Calu3 (cell line): Measurements from ENCODE around the gene CAND1. TPM values are rescaled to one million over a fixed set of nuclear protein-coding genes. Genes with fewer than 3 reads are reported as not detected.

Source experiments
- BruUV-seq: library from RNA; stranded (reverse); fragments of 400-500 nt; replicated peaks from 2 replicates; lab custom pipeline; 2021; lab: Mats Ljungman, UMichigan
- CTCF ChIA-PET: fragments of 300-600 bp; sonication (Branson Sonifier 250); formaldehyde crosslinking; loops from one replicate; lab custom pipeline; 2022; ENCODE audit warnings: antibody characterized with exemption; lab: Charles Lee
- DNase-seq: peaks from one replicate; pipeline ENCODE4 v3.0.0; 2022
- H3K27ac Mint-ChIP-seq: one replicate; pipeline ENCODE4 v1.8.0; 2022; ENCODE audit warnings: mixed read lengths; ENCODE audit not compliant: unreplicated experiment
- H3K27me3 Mint-ChIP-seq: one replicate; pipeline ENCODE4 v1.8.0; 2022; ENCODE audit warnings: mixed read lengths; ENCODE audit not compliant: unreplicated experiment
- H3K36me3 Mint-ChIP-seq: one replicate; pipeline ENCODE4 v1.8.0; 2022; ENCODE audit warnings: mild to moderate bottlenecking, moderate library complexity, mixed read lengths; ENCODE audit not compliant: insufficient read depth, unreplicated experiment
- H3K4me1 Mint-ChIP-seq: one replicate; pipeline ENCODE4 v1.8.0; 2022; ENCODE audit warnings: mild to moderate bottlenecking, low read depth, mixed read lengths; ENCODE audit not compliant: unreplicated experiment
- H3K4me3 Mint-ChIP-seq: one replicate; pipeline ENCODE4 v1.8.0; 2022; ENCODE audit warnings: mild to moderate bottlenecking, low read depth, moderate library complexity, mixed read lengths; ENCODE audit not compliant: unreplicated experiment
- H3K9me3 Mint-ChIP-seq: one replicate; pipeline ENCODE4 v1.8.0; 2022; ENCODE audit warnings: low read depth, mixed read lengths; ENCODE audit not compliant: unreplicated experiment
- intact Hi-C: fragments of 100-400 bp; cut with micrococcal nuclease; formaldehyde crosslinking; loops from one replicate; pipeline ENCODE4 v1.10.0; 2022; ENCODE audit not compliant: unreplicated experiment
- total RNA-seq: library from RNA; stranded (reverse); gene quantifications from 2 replicates; pipeline ENCODE4 v1.2.3, GENCODE V29; 2022
- TF ChIP-seq, protein P1 (sequence below): fragments of 200-600 bp; IDR thresholded peaks from one replicate; pipeline ENCODE4 v1.8.0; 2022; ENCODE audit warnings: antibody characterized with exemption; ENCODE audit not compliant: unreplicated experiment

Gene CAND1
- total RNA-seq, 1 experiment from 2014 or later: 197 TPM

- H3K36me3 Mint-ChIP-seq: no peaks in the 10 kb centered on the region
- BruUV-seq: no TSS peak
- H3K4me1 Mint-ChIP-seq: peaks cover 20% of the 10 kb centered on the region
- DNase-seq: peak; percentile 58
- H3K27ac Mint-ChIP-seq: peak overlapping the region; percentile 24
- H3K9me3 Mint-ChIP-seq: peaks cover 3% of the 10 kb centered on the region
- CTCF ChIA-PET: interaction anchor here (0.8 kb wide), 1 partner anchor 76 kb away, joined by 4 read pairs; no protein-coding TSS in a partner anchor
- no peaks in the 10 kb centered on the region for H3K27me3 Mint-ChIP-seq
- TF ChIP-seq, protein P1, sequence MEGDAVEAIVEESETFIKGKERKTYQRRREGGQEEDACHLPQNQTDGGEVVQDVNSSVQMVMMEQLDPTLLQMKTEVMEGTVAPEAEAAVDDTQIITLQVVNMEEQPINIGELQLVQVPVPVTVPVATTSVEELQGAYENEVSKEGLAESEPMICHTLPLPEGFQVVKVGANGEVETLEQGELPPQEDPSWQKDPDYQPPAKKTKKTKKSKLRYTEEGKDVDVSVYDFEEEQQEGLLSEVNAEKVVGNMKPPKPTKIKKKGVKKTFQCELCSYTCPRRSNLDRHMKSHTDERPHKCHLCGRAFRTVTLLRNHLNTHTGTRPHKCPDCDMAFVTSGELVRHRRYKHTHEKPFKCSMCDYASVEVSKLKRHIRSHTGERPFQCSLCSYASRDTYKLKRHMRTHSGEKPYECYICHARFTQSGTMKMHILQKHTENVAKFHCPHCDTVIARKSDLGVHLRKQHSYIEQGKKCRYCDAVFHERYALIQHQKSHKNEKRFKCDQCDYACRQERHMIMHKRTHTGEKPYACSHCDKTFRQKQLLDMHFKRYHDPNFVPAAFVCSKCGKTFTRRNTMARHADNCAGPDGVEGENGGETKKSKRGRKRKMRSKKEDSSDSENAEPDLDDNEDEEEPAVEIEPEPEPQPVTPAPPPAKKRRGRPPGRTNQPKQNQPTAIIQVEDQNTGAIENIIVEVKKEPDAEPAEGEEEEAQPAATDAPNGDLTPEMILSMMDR: no peak
- H3K4me3 Mint-ChIP-seq: no peak overlapping the region
- intact Hi-C loops: no loop called here
Measured at GRCh38 chr12:67237231-67237630, 31.9 kb upstream of the CAND1 start.

DNA sequence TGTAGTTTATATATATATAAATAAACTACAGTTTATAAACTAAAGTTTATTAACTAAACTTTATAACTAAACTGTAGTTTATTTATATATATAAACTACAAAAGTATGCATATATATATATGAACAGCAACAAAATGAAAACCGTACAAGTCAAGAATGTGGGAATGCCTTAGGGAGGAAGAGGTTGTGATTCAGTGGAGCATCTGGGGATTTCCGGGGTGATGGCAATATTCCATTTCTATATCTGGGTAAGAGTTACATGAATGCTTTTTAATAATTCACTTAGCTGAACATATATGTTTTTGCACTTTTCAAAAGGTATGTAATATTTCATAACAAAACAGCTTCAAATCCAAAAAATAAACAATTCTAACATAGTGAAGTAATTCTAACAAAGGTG lies 30.1 kb upstream of the CAND1 start:
- Mint-ChIP-seq H3K27me3 (no peaks in the 10 kb centered on the region), H3K4me1 (peaks cover 20% of the 10 kb centered on the region), H3K4me3 (no peak overlapping the region), H3K27ac (no peak overlapping the region), H3K9me3 (peaks cover 3% of the 10 kb centered on the region), H3K36me3 (no peaks in the 10 kb centered on the region)
- no peak for DNase-seq
- TF ChIP-seq, protein P1: no peak
- CTCF ChIA-PET: interaction anchor here (1.2 kb wide), 1 partner anchor 17 kb away, joined by 4 read pairs; no protein-coding TSS in a partner anchor
- no TSS peak for BruUV-seq
- intact Hi-C loops: no loop called here

DNA sequence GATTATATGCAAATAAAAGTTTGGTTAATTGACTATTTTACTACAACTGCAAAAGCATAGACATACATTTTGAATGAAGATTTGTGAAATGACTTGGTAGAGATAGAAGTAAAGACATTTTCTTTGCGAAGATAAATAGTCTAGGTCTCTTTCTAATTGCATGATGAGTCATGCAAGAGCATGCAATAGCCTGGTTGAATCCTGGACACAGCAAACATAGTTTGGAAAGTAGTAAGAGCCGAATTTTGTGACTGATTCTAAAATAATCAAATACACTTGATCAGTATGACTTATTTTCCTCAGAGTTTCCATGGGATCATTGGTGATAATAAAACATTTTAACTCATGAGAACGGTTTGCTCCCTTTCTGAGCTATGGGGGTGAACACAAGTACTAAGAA lies 27.7 kb upstream of the CAND1 start:
- CTCF ChIA-PET: no interaction called here
- TF ChIP-seq, protein P1: no peak
- DNase-seq: no peak

GRCh38 chr12:67243260-67243659 lies 25.9 kb upstream of the CAND1 start:
- Mint-ChIP-seq H3K9me3 (no peaks in the 10 kb centered on the region), H3K4me1 (peaks cover 2% of the 10 kb centered on the region), H3K4me3 (no peak overlapping the region), H3K36me3 (no peaks in the 10 kb centered on the region), H3K27me3 (no peaks in the 10 kb centered on the region), H3K27ac (no peak overlapping the region)
- CTCF ChIA-PET: no interaction called here
- no peak for DNase-seq
- no TSS peak for BruUV-seq
- TF ChIP-seq, protein P1: no peak
- intact Hi-C loops: no loop called here

More for the DNA sequence above, 27.7 kb upstream of the CAND1 start:
- no peaks in the 10 kb centered on the region for H3K9me3 Mint-ChIP-seq
- no peaks in the 10 kb centered on the region for H3K27me3 Mint-ChIP-seq
- H3K4me1 Mint-ChIP-seq: peaks cover 20% of the 10 kb centered on the region
- no peak overlapping the region for H3K4me3 Mint-ChIP-seq
- no peaks in the 10 kb centered on the region for H3K36me3 Mint-ChIP-seq
- intact Hi-C loops: no loop called here
- no peak overlapping the region for H3K27ac Mint-ChIP-seq
- no TSS peak for BruUV-seq
